GM23338 (cell line): Measurements from ENCODE around the gene ZNF438. TPM values are rescaled to one million over a fixed set of nuclear protein-coding genes. Genes with fewer than 3 reads are reported as not detected.

Source experiments
- ATAC-seq: fragments of 200-7000 bp; cut with Tn5 transposase; 3 replicates; pipeline ENCODE4 v1.9.1; 2020
- DNase-seq: peaks from one replicate; pipeline ENCODE4 v3.0.0-alpha.2; 2015; ENCODE audit warnings: low spot score
- H2AFZ ChIP-seq: fragments of 200-600 bp; sonication (generic); 2 replicates; pipeline ENCODE4 v1.8.0; 2016; ENCODE audit warnings: antibody characterized with exemption, mild to moderate bottlenecking, moderate library complexity
- H3F3A ChIP-seq: fragments of 200-600 bp; sonication (generic); replicated peaks from 2 replicates; pipeline ENCODE4 v1.8.0; 2017; ENCODE audit warnings: antibody characterized with exemption, mixed run types, low read depth
- H3K27ac ChIP-seq: fragments of 200-600 bp; sonication (generic); 2 replicates; pipeline ENCODE4 v1.6.1; 2016; ENCODE audit warnings: low read depth
- H3K27me3 ChIP-seq: fragments of 200-600 bp; sonication (generic); 2 replicates; pipeline ENCODE4 v1.8.0; 2016; ENCODE audit warnings: mild to moderate bottlenecking, mixed run types, moderate library complexity; ENCODE audit not compliant: insufficient read depth
- H3K36me3 ChIP-seq: fragments of 200-600 bp; sonication (generic); 2 replicates; pipeline ENCODE4 v1.8.0; 2016; ENCODE audit warnings: mild to moderate bottlenecking; ENCODE audit not compliant: insufficient read depth
- H3K4me1 ChIP-seq: fragments of 200-600 bp; sonication (generic); 2 replicates; pipeline ENCODE4 v1.8.0; 2016; ENCODE audit warnings: mild to moderate bottlenecking, moderate library complexity; ENCODE audit not compliant: insufficient read depth
- H3K4me2 ChIP-seq: fragments of 200-600 bp; sonication (generic); 2 replicates; pipeline ENCODE4 v1.7.1; 2017; ENCODE audit warnings: mixed run types
- H3K4me3 ChIP-seq: fragments of 200-600 bp; sonication (generic); 2 replicates; pipeline ENCODE4 v1.6.1; 2016; ENCODE audit warnings: mixed run types
- H3K79me2 ChIP-seq: fragments of 200-600 bp; sonication (generic); replicated peaks from 2 replicates; pipeline ENCODE4 v1.8.0; 2017; ENCODE audit warnings: mild to moderate bottlenecking; ENCODE audit not compliant: insufficient read depth
- H3K9me2 ChIP-seq: fragments of 200-600 bp; sonication (generic); 2 replicates; pipeline ENCODE4 v1.8.0; 2017; ENCODE audit not compliant: insufficient read depth
- H4K20me1 ChIP-seq: fragments of 200-600 bp; sonication (generic); replicated peaks from 2 replicates; pipeline ENCODE4 v1.8.0; 2017; ENCODE audit warnings: mild to moderate bottlenecking; ENCODE audit not compliant: insufficient read depth
- H3K27ac Mint-ChIP-seq: 2 replicates; pipeline ENCODE4 v1.8.0; 2020; ENCODE audit warnings: inconsistent platforms, mild to moderate bottlenecking, moderate library complexity, mixed read lengths
- H3K27me3 Mint-ChIP-seq: 3 replicates; pipeline ENCODE4 v1.8.0; 2022; ENCODE audit warnings: low read depth, mild to moderate bottlenecking, moderate library complexity, mixed read lengths, inconsistent platforms; ENCODE audit not compliant: insufficient read depth, poor library complexity
- H3K36me3 Mint-ChIP-seq: 3 replicates; pipeline ENCODE4 v1.8.0; 2021; ENCODE audit warnings: low read depth, mild to moderate bottlenecking, inconsistent platforms, moderate library complexity, mixed read lengths
- H3K4me1 Mint-ChIP-seq: 3 replicates; pipeline ENCODE4 v1.8.0; 2020; ENCODE audit warnings: mild to moderate bottlenecking, inconsistent platforms, mixed read lengths
- H3K4me3 Mint-ChIP-seq: 3 replicates; pipeline ENCODE4 v1.8.0; 2021; ENCODE audit warnings: moderate library complexity, mild to moderate bottlenecking, inconsistent platforms, mixed read lengths
- H3K9me3 Mint-ChIP-seq: 3 replicates; pipeline ENCODE4 v1.8.0; 2020; ENCODE audit warnings: moderate library complexity, mild to moderate bottlenecking, inconsistent platforms, mixed read lengths
- CREB1 ChIP-seq: fragments of 250-450 bp; sonication (Bioruptor Pico); IDR thresholded peaks from 2 replicates; pipeline ENCODE4 v1.5.0; 2020; ENCODE audit warnings: low read depth, mild to moderate bottlenecking, moderate library complexity
- CTCF ChIP-seq, 2 experiments: fragments of 200-600 bp in 1 of 2; sonication (generic) in 1 of 2; conservative IDR thresholded peaks; 2 replicates each; pipeline versions ENCODE4 v1.5.1 to v1.6.1; 2016 to 2017; ENCODE audit warnings: antibody characterized with exemption in 2 of 2, low read depth in 2 of 2, mild to moderate bottlenecking in 2 of 2, moderate library complexity in 1 of 2
- EZH2 ChIP-seq: fragments of 200-600 bp; sonication (generic); IDR thresholded peaks from one replicate; pipeline ENCODE4 v1.8.0; 2017; ENCODE audit warnings: antibody characterized with exemption, mild to moderate bottlenecking, low read depth; ENCODE audit not compliant: unreplicated experiment
- EZH2phosphoT487 ChIP-seq: fragments of 200-600 bp; sonication (generic); IDR thresholded peaks from one replicate; pipeline ENCODE4 v1.8.1; 2018; ENCODE audit warnings: antibody characterized with exemption; ENCODE audit not compliant: unreplicated experiment
- JUNB ChIP-seq: IDR thresholded peaks from one replicate; pipeline ENCODE4 v1.6.1; 2016; ENCODE audit warnings: antibody characterized with exemption; ENCODE audit not compliant: unreplicated experiment
- STAT1 ChIP-seq: IDR thresholded peaks from one replicate; pipeline ENCODE4 v1.6.1; 2016; ENCODE audit warnings: antibody characterized with exemption; ENCODE audit not compliant: unreplicated experiment
- ZNF114 ChIP-seq: fragments of 250-450 bp; sonication (Bioruptor Pico); IDR thresholded peaks from 2 replicates; pipeline ENCODE4 v1.5.0; 2020; ENCODE audit warnings: mild to moderate bottlenecking, moderate library complexity
- ZNF331 ChIP-seq: fragments of 250-450 bp; sonication (Bioruptor Pico); IDR thresholded peaks from 2 replicates; pipeline ENCODE4 v1.5.0; 2020; ENCODE audit warnings: low read depth, mild to moderate bottlenecking, moderate library complexity
- ZNF462 ChIP-seq: fragments of 250-450 bp; sonication (Bioruptor Pico); IDR thresholded peaks from 2 replicates; pipeline ENCODE4 v1.5.0; 2020; ENCODE audit warnings: mild to moderate bottlenecking, moderate library complexity
- polyA plus RNA-seq: library from polyadenylated mRNA; unstranded; fragments of >200 nt; fragmentation: Nextera tagmentation; extraction: Ambion mirVana; gene quantifications from 2 replicates; pipeline ENCODE4 v1.2.1, GENCODE V29; 2016
- total RNA-seq: library from RNA; depleted of rRNA; stranded (reverse); fragments of >200 nt; shearing (Covaris generic); gene quantifications from 2 replicates; pipeline ENCODE4 v1.2.3, GENCODE V29; 2014
- TF ChIP-seq, protein P1 (sequence below): IDR thresholded peaks from one replicate; pipeline ENCODE4 v1.6.1; 2018; ENCODE audit warnings: antibody characterized with exemption; ENCODE audit not compliant: unreplicated experiment

The ZNF438 gene
- total and polyA plus RNA-seq, 2 experiments from 2014 or later = 0.91 to 0.94 TPM

DNA sequence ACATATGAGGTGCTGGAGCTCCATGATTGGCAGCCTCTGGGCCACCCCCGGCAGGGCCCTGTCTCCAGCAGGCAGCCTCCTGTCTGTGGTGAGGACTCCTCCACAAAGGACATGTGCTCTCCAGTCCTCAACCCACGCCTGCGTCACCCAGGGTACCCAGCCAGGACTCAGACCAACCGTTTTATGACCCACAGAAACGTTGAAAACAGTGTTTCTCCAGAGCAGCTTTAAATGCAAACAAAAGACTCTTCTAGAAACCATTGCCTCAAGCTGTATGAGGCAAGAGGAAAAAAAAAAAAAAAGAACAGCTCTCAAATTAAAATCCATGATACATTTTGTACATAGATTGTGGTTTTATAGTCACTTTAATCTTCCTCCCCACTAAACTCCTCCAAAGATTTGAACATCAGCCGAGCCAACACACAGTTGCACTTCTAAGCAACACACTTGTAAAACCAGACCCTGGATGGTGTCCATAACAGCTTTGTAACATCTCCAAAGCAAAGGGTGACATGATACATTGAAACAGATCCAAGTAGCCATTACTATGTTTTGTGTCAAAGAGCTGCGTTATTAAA, 227.1 kb downstream of the ZNF438 start (continued):
- no peak for TF ChIP-seq ZNF331 (CRISPR knock-in tag)
- no peak for TF ChIP-seq CREB1 (CRISPR knock-in tag)
- no peak for TF ChIP-seq STAT1
- TF ChIP-seq EZH2 = no peak
- no peak for TF ChIP-seq ZNF114 (CRISPR knock-in tag)

- Histone ChIP-seq H3K79me2 (no peaks in the 10 kb centered on the region), H3K9me2 (no peaks in the 10 kb centered on the region), H3K4me2 (no peak overlapping the region), H3K27ac (no peak overlapping the region), H3K4me1 (no peaks in the 10 kb centered on the region), H3K27me3 (no peaks in the 10 kb centered on the region), H3F3A (no peaks in the 10 kb centered on the region), H3K4me3 (no peak overlapping the region), H2AFZ (no peak overlapping the region), H4K20me1 (no peaks in the 10 kb centered on the region), H3K36me3 (no peaks in the 10 kb centered on the region)
- peaks cover 7% of the 10 kb centered on the region; the same call in 2 of the 3 replicates for H3K36me3 Mint-ChIP-seq
- H3K27ac Mint-ChIP-seq = no peak overlapping the region
- H3K9me3 Mint-ChIP-seq = peaks cover 31% of the 10 kb centered on the region
- DNase-seq (no peak), ATAC-seq (no peak)
- H3K4me3 Mint-ChIP-seq = no peak overlapping the region
- H3K4me1 Mint-ChIP-seq = no peaks in the 10 kb centered on the region
- peaks cover 2% of the 10 kb centered on the region for H3K27me3 Mint-ChIP-seq
- TF ChIP-seq JUNB (no peak), CTCF (conservative IDR thresholded peaks at IDR 0.05; ENCODE audit: low read depth in 2 of 2) (no peak), CREB1 (CRISPR knock-in tag) (no peak), EZH2phosphoT487 (no peak), ZNF331 (CRISPR knock-in tag) (no peak), EZH2 (no peak), ZNF462 (CRISPR knock-in tag) (no peak), ZNF114 (CRISPR knock-in tag) (no peak)
- TF ChIP-seq, protein P1, sequence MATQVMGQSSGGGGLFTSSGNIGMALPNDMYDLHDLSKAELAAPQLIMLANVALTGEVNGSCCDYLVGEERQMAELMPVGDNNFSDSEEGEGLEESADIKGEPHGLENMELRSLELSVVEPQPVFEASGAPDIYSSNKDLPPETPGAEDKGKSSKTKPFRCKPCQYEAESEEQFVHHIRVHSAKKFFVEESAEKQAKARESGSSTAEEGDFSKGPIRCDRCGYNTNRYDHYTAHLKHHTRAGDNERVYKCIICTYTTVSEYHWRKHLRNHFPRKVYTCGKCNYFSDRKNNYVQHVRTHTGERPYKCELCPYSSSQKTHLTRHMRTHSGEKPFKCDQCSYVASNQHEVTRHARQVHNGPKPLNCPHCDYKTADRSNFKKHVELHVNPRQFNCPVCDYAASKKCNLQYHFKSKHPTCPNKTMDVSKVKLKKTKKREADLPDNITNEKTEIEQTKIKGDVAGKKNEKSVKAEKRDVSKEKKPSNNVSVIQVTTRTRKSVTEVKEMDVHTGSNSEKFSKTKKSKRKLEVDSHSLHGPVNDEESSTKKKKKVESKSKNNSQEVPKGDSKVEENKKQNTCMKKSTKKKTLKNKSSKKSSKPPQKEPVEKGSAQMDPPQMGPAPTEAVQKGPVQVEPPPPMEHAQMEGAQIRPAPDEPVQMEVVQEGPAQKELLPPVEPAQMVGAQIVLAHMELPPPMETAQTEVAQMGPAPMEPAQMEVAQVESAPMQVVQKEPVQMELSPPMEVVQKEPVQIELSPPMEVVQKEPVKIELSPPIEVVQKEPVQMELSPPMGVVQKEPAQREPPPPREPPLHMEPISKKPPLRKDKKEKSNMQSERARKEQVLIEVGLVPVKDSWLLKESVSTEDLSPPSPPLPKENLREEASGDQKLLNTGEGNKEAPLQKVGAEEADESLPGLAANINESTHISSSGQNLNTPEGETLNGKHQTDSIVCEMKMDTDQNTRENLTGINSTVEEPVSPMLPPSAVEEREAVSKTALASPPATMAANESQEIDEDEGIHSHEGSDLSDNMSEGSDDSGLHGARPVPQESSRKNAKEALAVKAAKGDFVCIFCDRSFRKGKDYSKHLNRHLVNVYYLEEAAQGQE = no peak
Measured at GRCh38 chr10:30803892-30804322, 227.8 kb downstream of the ZNF438 start.
